HepG2 (cell line): ENCODE measurements around the gene URAD. TPM values are rescaled to one million over a fixed set of nuclear protein-coding genes. Genes with fewer than 3 reads are reported as not detected.

Experiments
- CBFB ChIP-seq: sonication (generic); formaldehyde crosslinking; IDR thresholded peaks from 2 replicates; pipeline ENCODE4 v1.4.0; 2020; ENCODE audit warnings: missing genetic modification reagents
- CBX2 ChIP-seq, 2 experiments: fragments of 200-600 bp in 1 of 2; sonication (generic); formaldehyde crosslinking in 1 of 2; IDR thresholded peaks; 2 replicates each; pipeline versions ENCODE4 v1.7.0 to v1.8.1; 2018 to 2022; ENCODE audit warnings: low read depth in 2 of 2, low read length in 1 of 2, mild to moderate bottlenecking in 1 of 2, missing genetic modification reagents in 1 of 2
- GRHL1 ChIP-seq: sonication (generic); formaldehyde crosslinking; conservative IDR thresholded peaks from 2 replicates; pipeline ENCODE4 v1.8.0; 2022; ENCODE audit warnings: missing genetic modification reagents
- LRRFIP1 ChIP-seq: sonication (generic); formaldehyde crosslinking; conservative IDR thresholded peaks from 2 replicates; pipeline ENCODE4 v1.4.0; 2020; ENCODE audit warnings: missing genetic modification reagents
- NFYC ChIP-seq: IDR thresholded peaks from 2 replicates; pipeline ENCODE4 v1.6.1; 2016; ENCODE audit warnings: missing genetic modification reagents, missing compliant biosample characterization
- SAFB2 ChIP-seq: sonication (generic); formaldehyde crosslinking; IDR thresholded peaks from 2 replicates; pipeline ENCODE4 v1.5.1; 2020; ENCODE audit warnings: missing genetic modification reagents, low read depth, mild to moderate bottlenecking, borderline replicate concordance
- SALL1 ChIP-seq: sonication (generic); formaldehyde crosslinking; IDR thresholded peaks from 2 replicates; pipeline ENCODE4 v1.8.0; 2022; ENCODE audit warnings: mild to moderate bottlenecking, missing genetic modification reagents
- ZBTB21 ChIP-seq: sonication (generic); formaldehyde crosslinking; IDR thresholded peaks from 2 replicates; pipeline ENCODE4 v1.4.0; 2020; ENCODE audit warnings: missing genetic modification reagents
- ZBTB44 ChIP-seq: sonication (generic); formaldehyde crosslinking; IDR thresholded peaks from 2 replicates; pipeline ENCODE4 v1.4.0; 2020; ENCODE audit warnings: missing genetic modification reagents
- ZBTB7B ChIP-seq: sonication (generic); formaldehyde crosslinking; IDR thresholded peaks from 2 replicates; pipeline ENCODE4 v1.4.0; 2020; ENCODE audit warnings: missing genetic modification reagents
- ZMYM3 ChIP-seq: sonication (generic); formaldehyde crosslinking; IDR thresholded peaks from 2 replicates; pipeline ENCODE4 v1.5.1; 2020; ENCODE audit warnings: mild to moderate bottlenecking, missing genetic modification reagents
- ZNF12 ChIP-seq: sonication (generic); formaldehyde crosslinking; IDR thresholded peaks from 2 replicates; pipeline ENCODE4 v1.5.0; 2020; ENCODE audit warnings: missing genetic modification reagents
- ZNF142 ChIP-seq: sonication (generic); formaldehyde crosslinking; IDR thresholded peaks from 2 replicates; pipeline ENCODE4 v1.4.0; 2020; ENCODE audit warnings: missing genetic modification reagents
- ZNF224 ChIP-seq: sonication (generic); formaldehyde crosslinking; IDR thresholded peaks from 2 replicates; pipeline ENCODE4 v1.5.0; 2020; ENCODE audit warnings: mild to moderate bottlenecking, missing genetic modification reagents
- ZNF260 ChIP-seq: sonication (generic); formaldehyde crosslinking; IDR thresholded peaks from 2 replicates; pipeline ENCODE4 v1.4.0; 2020; ENCODE audit warnings: missing genetic modification reagents, low read depth, mild to moderate bottlenecking, borderline replicate concordance
- ZNF329 ChIP-seq: sonication (generic); formaldehyde crosslinking; IDR thresholded peaks from 2 replicates; pipeline ENCODE4 v1.9.0; 2021; ENCODE audit warnings: low read depth, mild to moderate bottlenecking, missing genetic modification reagents
- ZNF589 ChIP-seq: sonication (generic); formaldehyde crosslinking; conservative IDR thresholded peaks from 2 replicates; pipeline ENCODE4 v1.8.0; 2022; ENCODE audit warnings: mild to moderate bottlenecking, moderate library complexity, missing genetic modification reagents
- ZNF7 ChIP-seq: IDR thresholded peaks from 2 replicates; pipeline ENCODE4 v1.6.1; 2016; ENCODE audit warnings: missing biosample characterization, missing genetic modification reagents
- polyA plus RNA-seq, 8 experiments: library from polyadenylated mRNA; depleted of rRNA in 3 of 8; stranded (reverse) in 7 of 8; unstranded in 1 of 8; fragments of >200 nt; fragmentation: Illumina TruSeq in 4 of 8; extraction: Trizol in 4 of 8; gene quantifications; 2 replicates each; pipeline versions ENCODE4 v1.2.1 to v1.2.3, GENCODE V29; 2011 to 2016; ENCODE audit warnings: low read depth in 4 of 8, missing spikeins in 1 of 8, mixed read lengths in 1 of 8; ENCODE audit not compliant: insufficient read depth in 1 of 8
- total RNA-seq, 5 experiments: library from RNA; depleted of rRNA; stranded (reverse); fragments of >200 nt; fragmentation: Illumina TruSeq; extraction: Trizol; gene quantifications; 2 replicates each; pipeline ENCODE4 v1.2.3, GENCODE V29; 2016; ENCODE audit warnings: low read depth in 1 of 5

The URAD gene
- total and polyA plus RNA-seq, 2 of the 13 experiments (the other 11 are each of a cell fraction or from before 2014, with no cell fraction given): not detected

- TF ChIP-seq ZBTB7B: peak; percentile 57; the same call in 1 of the 2 replicates
- no peak for TF ChIP-seq ZNF589 (CRISPR knock-in tag)
- TF ChIP-seq ZNF329 (CRISPR knock-in tag): no peak
- TF ChIP-seq ZBTB44: no peak
- TF ChIP-seq CBX2 (IDR thresholded peaks at IDR 0.05; ENCODE audit: low read depth, low read length): 0 out of 2 replicates have a peak, but pooled peaks have one; percentile 61
- no peak for TF ChIP-seq CBX2 (CRISPR knock-in tag; IDR thresholded peaks at IDR 0.05; ENCODE audit: low read depth)
- TF ChIP-seq ZBTB21 (CRISPR knock-in tag): no peak
- no peak for TF ChIP-seq SAFB2 (CRISPR knock-in tag)
- TF ChIP-seq NFYC (CRISPR knock-in tag): no peak
- no peak for TF ChIP-seq ZNF142 (CRISPR knock-in tag)
- TF ChIP-seq CBFB (CRISPR knock-in tag): no peak
- TF ChIP-seq ZNF260: no peak
- TF ChIP-seq GRHL1 (CRISPR knock-in tag): no peak
- TF ChIP-seq ZNF224 (CRISPR knock-in tag): no peak
- TF ChIP-seq ZMYM3 (CRISPR knock-in tag): 0 out of 2 replicates have a peak, but pooled peaks have one; percentile 30
- no peak for TF ChIP-seq ZNF12
- no peak for TF ChIP-seq ZNF7 (CRISPR knock-in tag)
- TF ChIP-seq SALL1 (CRISPR knock-in tag): peak; percentile 57
- TF ChIP-seq LRRFIP1: no peak
Observed at GRCh38 chr13:27962128-27962841, 26.2 kb downstream of the URAD start (continued).
